Sigmoid colon (tissue), 7 donors: Measurements from ENCODE around the gene ALDH3B1. TPM values are rescaled to one million over a fixed set of nuclear protein-coding genes. Genes with fewer than 3 reads are reported as not detected.
"Not testable (repeated sequence)": the region's sequence is repeated elsewhere in the genome, so short reads cannot be mapped to it uniquely, and the experiment has no call there.

Experiments used
- DNase-seq: peaks from one replicate; pipeline ENCODE4 v3.0.0-alpha.2; 2019
- H3K27ac ChIP-seq, 4 donors: fragments of 200-600 bp; sonication (generic); one replicate each; pipeline ENCODE4 v1.5.1; 2016 to 2019; ENCODE audit warnings: mild to moderate bottlenecking in 1 of 4
- H3K27me3 ChIP-seq, 3 donors: fragments of 200-600 bp; sonication (generic); one replicate each; pipeline ENCODE4 v1.5.1; 2019; ENCODE audit warnings: mild to moderate bottlenecking in 1 of 3
- H3K36me3 ChIP-seq, 4 donors: fragments of 200-600 bp; sonication (generic); one replicate each; pipeline ENCODE4 v1.5.1; 2016 to 2019
- H3K4me1 ChIP-seq, 4 donors: fragments of 200-600 bp; sonication (generic); one replicate each; pipeline ENCODE4 v1.5.1; 2017 to 2019
- H3K4me3 ChIP-seq, 4 donors: fragments of 200-600 bp; sonication (generic); one replicate each; pipeline ENCODE4 v1.5.1; 2017 to 2019; ENCODE audit warnings: mild to moderate bottlenecking in 2 of 4, moderate library complexity in 1 of 4
- H3K9me3 ChIP-seq, 4 donors: fragments of 200-600 bp in 3 of 4; sonication (generic) in 3 of 4; one replicate each; pipeline versions ENCODE4 v1.5.1 to v1.6.1; 2013 to 2019
- EP300 ChIP-seq, 4 donors: sonication (generic); formaldehyde crosslinking; IDR thresholded peaks; one replicate each; pipeline ENCODE4 v1.6.1; 2017; ENCODE audit warnings: antibody characterized with exemption in 4 of 4
- POLR2A ChIP-seq, 2 donors: fragments of 450-650 bp; IDR thresholded peaks; one replicate each; pipeline ENCODE4 v1.6.1; 2016; ENCODE audit warnings: antibody characterized with exemption in 2 of 2, mild to moderate bottlenecking in 2 of 2, moderate library complexity in 2 of 2
- POLR2AphosphoS5 ChIP-seq, 4 donors: sonication (generic); formaldehyde crosslinking; IDR thresholded peaks; one replicate each; pipeline ENCODE4 v1.6.1; 2017; ENCODE audit warnings: antibody characterized with exemption in 4 of 4
- WGBS, 2 donors: extraction: QIAGEN DNeasy Blood & Tissue Kit; methylation state at CpG; one replicate each; pipeline ENCODE4 v1.1.7; 2013; 5-methylcytosine and 5-hydroxymethylcytosine counted together
- intact Hi-C: fragments of 100-400 bp; cut with DNase I; formaldehyde crosslinking; loops from one replicate; pipeline ENCODE4 v1.15.1; 2023
- polyA plus RNA-seq, 3 donors: library from polyadenylated mRNA; stranded (reverse); fragments of 200-250 nt; gene quantifications; one replicate each; pipeline ENCODE4 v1.2.3, GENCODE V29; 2013
- total RNA-seq, 4 donors: library from RNA; depleted of rRNA; stranded (reverse); fragments of >200 nt; gene quantifications; one replicate each; pipeline ENCODE4 v1.1.0, GENCODE V29; 2016
- TF ChIP-seq, protein P1 (sequence below), 4 experiments: fragments of 450-650 bp in 3 of 4; fragments of 200-600 bp in 1 of 4; IDR thresholded peaks; one replicate each; pipeline ENCODE4 v1.5.1; 2016 to 2019; ENCODE audit warnings: antibody characterized with exemption in 4 of 4, mild to moderate bottlenecking in 3 of 4, moderate library complexity in 2 of 4
- donor health status: healthy with polysubstance abuse.
- donor health status: Bipolar disorder and iron deficiency.
- donor health status: healthy.

Gene ALDH3B1
- total and polyA plus RNA-seq, 7 donors, result 6.2 to 14.7 (median 10.9) TPM

DNA sequence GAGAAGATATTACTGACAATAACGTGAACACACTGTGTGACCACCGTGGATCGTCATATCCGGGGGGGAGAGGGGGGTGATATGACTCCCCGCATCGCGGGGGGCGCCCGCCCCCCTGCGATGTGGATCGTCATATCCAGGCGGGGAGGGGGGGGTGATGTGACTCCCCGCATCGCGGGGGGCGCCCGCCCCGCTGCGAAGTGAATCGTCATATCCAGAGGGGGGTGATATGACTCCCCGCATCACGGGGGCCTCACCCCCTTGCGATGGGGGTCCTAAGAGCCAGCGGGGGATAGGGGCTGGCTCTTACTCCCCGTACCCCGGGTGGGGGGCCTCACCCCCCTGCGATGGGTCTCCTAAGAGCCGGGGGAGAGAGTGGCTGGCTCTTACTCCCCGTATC, 26.2 kb upstream of the ALDH3B1 start:
- intact Hi-C loops, result no loop called here
- Histone ChIP-seq H3K4me1 (no peaks in the 10 kb centered on the region), H3K27me3 (no peaks in the 10 kb centered on the region), H3K36me3 (no peaks in the 10 kb centered on the region), H3K9me3 (no peaks in the 10 kb centered on the region), H3K27ac (no peak overlapping the region), H3K4me3 (no peak overlapping the region)
- 80 to 83% methylated on average over 29 of the region's 29 CpGs for WGBS, 2 donors
- no peak for TF ChIP-seq EP300 (IDR thresholded peaks at IDR 0.05)
- TF ChIP-seq POLR2A (IDR thresholded peaks at IDR 0.05), result no peak
- TF ChIP-seq POLR2AphosphoS5 (IDR thresholded peaks at IDR 0.05), result no peak
- TF ChIP-seq, protein P1, sequence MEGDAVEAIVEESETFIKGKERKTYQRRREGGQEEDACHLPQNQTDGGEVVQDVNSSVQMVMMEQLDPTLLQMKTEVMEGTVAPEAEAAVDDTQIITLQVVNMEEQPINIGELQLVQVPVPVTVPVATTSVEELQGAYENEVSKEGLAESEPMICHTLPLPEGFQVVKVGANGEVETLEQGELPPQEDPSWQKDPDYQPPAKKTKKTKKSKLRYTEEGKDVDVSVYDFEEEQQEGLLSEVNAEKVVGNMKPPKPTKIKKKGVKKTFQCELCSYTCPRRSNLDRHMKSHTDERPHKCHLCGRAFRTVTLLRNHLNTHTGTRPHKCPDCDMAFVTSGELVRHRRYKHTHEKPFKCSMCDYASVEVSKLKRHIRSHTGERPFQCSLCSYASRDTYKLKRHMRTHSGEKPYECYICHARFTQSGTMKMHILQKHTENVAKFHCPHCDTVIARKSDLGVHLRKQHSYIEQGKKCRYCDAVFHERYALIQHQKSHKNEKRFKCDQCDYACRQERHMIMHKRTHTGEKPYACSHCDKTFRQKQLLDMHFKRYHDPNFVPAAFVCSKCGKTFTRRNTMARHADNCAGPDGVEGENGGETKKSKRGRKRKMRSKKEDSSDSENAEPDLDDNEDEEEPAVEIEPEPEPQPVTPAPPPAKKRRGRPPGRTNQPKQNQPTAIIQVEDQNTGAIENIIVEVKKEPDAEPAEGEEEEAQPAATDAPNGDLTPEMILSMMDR (IDR thresholded peaks at IDR 0.05), result no peak
- DNase-seq, result peak; percentile 35

DNA sequence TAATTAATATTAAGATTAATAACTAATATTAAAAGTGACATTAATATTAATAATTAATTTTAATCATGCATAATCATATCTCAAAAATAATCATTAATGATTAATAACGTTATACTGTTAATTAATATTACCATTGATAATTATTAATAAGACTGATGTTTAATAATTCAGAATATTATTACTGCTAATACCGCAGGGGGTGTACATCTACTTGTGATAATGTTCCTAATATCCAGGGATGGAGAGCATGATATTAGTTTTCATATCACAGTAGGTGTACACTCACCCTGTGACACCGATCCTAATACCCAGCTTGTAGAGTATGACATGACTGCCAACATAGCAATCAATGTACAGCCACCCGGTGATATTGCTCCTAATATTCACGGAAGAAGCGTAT, 24.8 kb upstream of the ALDH3B1 start:
- H3K36me3 ChIP-seq, H3K4me1 ChIP-seq, H3K27me3 ChIP-seq, DNase-seq, H3K27ac ChIP-seq, H3K4me3 ChIP-seq, H3K9me3 ChIP-seq, intact Hi-C loops: not testable (repeated sequence)
- 68 to 87% methylated on average over 6 of the region's 6 CpGs for WGBS, 2 donors

DNA sequence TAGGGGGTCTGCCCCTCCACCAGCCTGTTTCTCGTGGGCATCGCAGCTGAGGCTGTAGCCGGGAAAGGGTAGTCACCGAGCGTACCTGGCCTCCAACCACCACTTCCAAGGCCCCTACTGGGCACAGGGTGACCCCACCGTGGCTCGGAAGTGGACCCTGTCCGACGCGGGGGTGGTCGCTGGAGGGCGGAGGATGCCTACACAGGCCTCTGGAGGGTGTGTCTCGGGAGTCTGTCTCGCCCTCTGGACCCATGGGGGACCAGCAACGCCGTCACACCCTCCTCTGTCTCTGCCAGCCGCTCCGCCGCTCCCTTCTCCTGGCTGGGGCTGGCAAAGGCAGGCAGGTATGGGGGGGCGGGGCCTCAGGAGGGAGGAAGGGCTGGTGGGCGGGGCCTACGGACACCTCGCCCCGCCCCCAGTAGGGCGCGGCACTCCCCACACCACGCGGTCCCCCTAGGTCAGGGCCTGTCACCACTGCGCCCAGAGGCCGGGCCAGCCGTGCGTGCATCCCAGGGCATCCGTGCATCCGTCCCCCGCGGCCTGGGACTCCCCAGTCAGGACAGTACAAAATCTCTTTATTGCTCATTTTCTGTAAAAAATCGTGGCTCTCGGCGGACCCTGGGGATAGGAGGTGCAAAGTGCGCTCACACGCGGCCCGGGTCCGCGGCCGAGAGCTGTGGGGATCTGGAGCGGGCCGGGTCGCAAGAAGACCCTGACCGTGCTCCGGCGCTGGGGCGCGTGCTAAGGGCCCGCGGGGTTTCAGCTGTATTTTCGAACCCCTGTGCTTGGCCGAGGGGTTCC, 19.4 kb upstream of the ALDH3B1 start:
- H3K27ac ChIP-seq, H3K9me3 ChIP-seq, H3K36me3 ChIP-seq, intact Hi-C loops: not testable (repeated sequence)
- Histone ChIP-seq H3K4me3 (peak overlapping the region in 2 of 4 donors; percentile 28 to 33), H3K27me3 (peaks cover 0 to 13% (median 12%) of the 10 kb centered on the region in 3 donors), H3K4me1 (peaks cover 0 to 11% (median 11%) of the 10 kb centered on the region in 4 donors)
- 33 to 48% methylated on average over 50 to 52 of the region's 58 CpGs for WGBS, 2 donors
- peak; percentile 63 for DNase-seq

DNA sequence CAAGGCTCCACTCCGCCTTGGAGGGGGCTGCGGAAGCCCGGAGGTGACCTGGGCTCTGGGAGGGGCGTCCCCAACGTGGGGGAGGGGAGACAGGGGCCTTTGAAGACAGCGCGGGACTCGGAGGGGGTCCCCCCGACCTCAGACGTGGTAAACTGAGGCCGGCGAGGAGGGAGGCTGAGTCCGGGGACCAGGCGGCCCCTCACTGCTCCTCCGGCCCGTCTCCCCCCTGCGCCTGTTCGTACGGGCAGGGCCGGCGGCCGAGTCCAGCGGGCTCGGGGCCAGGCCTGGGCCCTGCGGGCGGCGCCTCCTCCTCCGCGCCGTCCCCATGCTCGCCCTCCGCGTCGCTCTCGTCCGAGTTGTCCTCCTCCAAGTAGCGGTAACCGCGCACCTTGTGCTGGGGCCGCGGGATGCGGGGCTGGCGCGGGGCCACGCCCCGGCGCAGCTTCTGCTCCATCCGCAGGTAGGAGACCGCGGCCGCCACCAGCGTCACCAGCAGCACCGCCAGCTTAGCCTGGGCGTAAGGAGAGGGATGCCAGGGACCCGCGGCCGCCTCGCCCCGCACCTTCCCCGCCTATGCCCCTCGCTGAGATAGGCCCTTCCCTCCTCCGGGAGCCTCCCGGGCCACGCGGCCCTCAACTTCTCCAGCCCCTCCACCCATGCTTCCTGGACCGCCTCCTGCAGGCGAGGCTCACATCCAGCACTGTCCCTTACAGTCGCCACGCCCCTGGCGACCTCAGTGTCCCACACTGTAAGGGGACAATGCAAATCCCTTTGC, 18.6 kb upstream of the ALDH3B1 start:
- 60 to 73% methylated on average over 70 of the region's 70 CpGs for WGBS, 2 donors
- H3K9me3 ChIP-seq, intact Hi-C loops, H3K36me3 ChIP-seq, H3K27ac ChIP-seq: not testable (repeated sequence)
- H3K4me3 ChIP-seq, result peak overlapping the region in 2 of 4 donors; percentile 28 to 33
- H3K4me1 ChIP-seq, result peaks cover 0 to 11% (median 11%) of the 10 kb centered on the region in 4 donors
- DNase-seq, result peak; percentile 62
- H3K27me3 ChIP-seq, result peaks cover 0 to 13% (median 12%) of the 10 kb centered on the region in 3 donors

DNA sequence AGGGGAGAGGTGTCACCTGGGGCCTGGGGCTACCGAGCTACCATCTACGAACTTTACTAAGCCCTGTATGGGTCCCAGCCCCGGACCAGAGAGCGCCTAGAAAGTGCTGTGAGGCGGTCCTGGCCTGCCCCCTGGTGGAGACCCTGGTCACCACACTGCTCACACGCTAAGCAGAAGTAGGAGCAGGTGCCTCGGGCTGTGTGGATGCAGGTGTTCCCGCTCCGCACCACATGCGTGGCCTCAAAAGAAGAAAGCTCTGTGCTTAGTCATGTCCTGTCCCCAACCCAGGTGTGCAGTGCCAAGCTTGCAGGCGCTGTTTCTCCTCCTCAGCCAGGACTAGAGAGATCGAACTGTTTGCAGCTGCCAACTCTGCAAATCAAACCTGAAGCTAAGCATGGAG, 16.3 kb upstream of the ALDH3B1 start:
- peak; percentile 58 for DNase-seq
- H3K36me3 ChIP-seq, H3K4me3 ChIP-seq, intact Hi-C loops, H3K27ac ChIP-seq, H3K9me3 ChIP-seq: not testable (repeated sequence)
- WGBS, 2 donors, result 10 to 23% methylated on average over 12 of the region's 12 CpGs
- peaks cover 0 to 13% (median 12%) of the 10 kb centered on the region in 3 donors for H3K27me3 ChIP-seq
- TF ChIP-seq, protein P1 (IDR thresholded peaks at IDR 0.05), result peak in 3 of 4 experiments; percentile 36 to 57 (median 38)
- H3K4me1 ChIP-seq, result peaks cover 0 to 21% (median 11%) of the 10 kb centered on the region in 4 donors

DNA sequence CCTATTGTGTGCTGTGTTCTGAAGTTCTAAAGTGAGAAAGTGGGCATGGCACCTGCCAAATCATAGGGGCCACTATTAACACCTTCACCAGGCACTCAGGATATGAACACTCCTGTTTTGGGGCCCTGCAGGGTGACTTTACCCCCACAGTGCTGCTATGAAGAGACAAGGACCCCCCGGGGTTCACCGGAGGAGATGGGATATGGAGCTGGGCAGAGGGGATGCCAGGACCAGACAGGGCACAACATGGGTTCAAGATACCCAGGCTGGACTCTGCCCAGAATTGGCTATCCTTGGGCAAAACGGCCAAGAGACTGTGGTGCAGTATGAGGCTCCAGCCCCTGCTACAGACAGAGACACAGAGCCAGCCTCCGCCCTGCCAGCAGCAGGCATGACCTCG, 15.7 kb upstream of the ALDH3B1 start:
- intact Hi-C loops, H3K4me3 ChIP-seq, H3K36me3 ChIP-seq, H3K27ac ChIP-seq, H3K9me3 ChIP-seq: not testable (repeated sequence)
- Histone ChIP-seq H3K4me1 (peaks cover 0 to 21% (median 11%) of the 10 kb centered on the region in 4 donors), H3K27me3 (peaks cover 0 to 13% (median 12%) of the 10 kb centered on the region in 3 donors)
- peak; percentile 38 for DNase-seq
- WGBS, 2 donors, result 91 to 95% methylated on average over 5 of the region's 5 CpGs

DNA sequence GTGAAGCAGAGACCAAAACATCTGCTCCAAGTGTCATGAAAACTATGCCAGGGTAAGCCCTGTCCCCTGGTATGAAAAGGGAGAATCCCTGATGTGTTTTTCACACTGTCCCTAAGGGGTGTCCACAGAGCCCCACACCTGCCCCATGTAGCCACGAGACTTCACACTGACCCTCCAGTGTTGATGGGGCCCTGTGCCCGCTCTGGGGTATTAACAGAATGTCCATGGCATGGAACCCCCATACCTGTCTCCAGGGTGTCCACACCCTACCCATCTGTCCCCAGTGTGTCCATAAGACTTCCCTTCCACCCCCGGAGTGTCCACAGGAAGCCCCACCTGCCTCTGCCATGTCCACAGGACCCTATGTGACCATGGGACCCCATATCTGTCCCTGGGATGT, 15.0 kb upstream of the ALDH3B1 start:
- intact Hi-C loops, H3K4me3 ChIP-seq, H3K9me3 ChIP-seq, H3K36me3 ChIP-seq, H3K27ac ChIP-seq: not testable (repeated sequence)
- peak; percentile 40 for DNase-seq
- H3K4me1 ChIP-seq, result peaks cover 0 to 21% (median 11%) of the 10 kb centered on the region in 4 donors
- H3K27me3 ChIP-seq, result peaks cover 0 to 13% (median 12%) of the 10 kb centered on the region in 3 donors
- WGBS, 2 donors, result 97 to 99% methylated on average over 3 of the region's 3 CpGs

DNA sequence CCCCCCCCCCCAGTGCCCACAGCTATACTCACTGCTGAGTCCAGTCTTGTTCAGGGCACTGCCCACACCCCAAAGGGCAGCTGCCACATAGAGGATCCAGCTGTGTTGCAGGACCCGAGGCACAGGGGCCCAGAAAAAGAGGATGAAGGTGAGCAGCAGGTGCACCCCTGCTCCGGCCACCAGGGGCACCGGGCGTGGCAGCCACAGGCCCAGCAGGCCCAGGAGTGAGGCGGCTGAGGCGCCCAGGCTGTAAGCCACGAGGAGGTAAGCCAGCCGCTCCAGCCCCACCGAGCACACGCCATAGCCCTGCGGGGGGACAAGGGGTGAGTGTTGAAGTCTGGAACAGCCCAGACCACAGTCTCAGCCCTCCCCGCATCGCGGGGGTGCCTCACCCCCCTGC, 14.5 kb upstream of the ALDH3B1 start:
- peaks cover 0 to 13% (median 11%) of the 10 kb centered on the region in 3 donors for H3K27me3 ChIP-seq
- H3K4me3 ChIP-seq, H3K9me3 ChIP-seq, intact Hi-C loops, H3K36me3 ChIP-seq, H3K27ac ChIP-seq: not testable (repeated sequence)
- DNase-seq, result peak; percentile 11
- H3K4me1 ChIP-seq, result peaks cover 0 to 21% (median 11%) of the 10 kb centered on the region in 4 donors
- WGBS, 2 donors, result 65 to 79% methylated on average over 14 of the region's 14 CpGs
